Adrenal gland (tissue), 5 donors: ENCODE data around the gene OR7C1.

Experiments
- CTCF ChIP-seq, 6 experiments: fragments of 450-650 bp in 4 of 6; fragments of 200-600 bp in 2 of 6; sonication (generic) in 1 of 6; IDR thresholded peaks; 1 replicate in 5 of 6; 2 replicates in 1 of 6; pipeline versions ENCODE4 v1.5.1 to v1.8.0; 2016 to 2021; ENCODE audit warnings: antibody characterized with exemption in 6 of 6, mild to moderate bottlenecking in 2 of 6, moderate library complexity in 1 of 6
- POLR2A ChIP-seq, 2 donors: fragments of 450-650 bp; IDR thresholded peaks; one replicate each; pipeline ENCODE4 v1.6.1; 2017; ENCODE audit warnings: antibody characterized with exemption in 2 of 2, mild to moderate bottlenecking in 2 of 2, moderate library complexity in 1 of 2
- donor health status: DM: no; HTN: no; CAD: no.

- no peak for TF ChIP-seq CTCF (IDR thresholded peaks at IDR 0.05)
- no peak for TF ChIP-seq POLR2A (IDR thresholded peaks at IDR 0.05)
Measured at GRCh38 chr19:14840206-14840605, 5.2 kb upstream of the OR7C1 start.
